DOHH2 (cell line): Measurements from ENCODE around the gene DBNDD1.

ENCODE experiments used
- H3F3A ChIP-seq: fragments of 200-600 bp; sonication (generic), shearing (Covaris generic); 2 replicates; pipeline ENCODE4 v1.6.0; 2016; ENCODE audit warnings: antibody characterized with exemption, mild to moderate bottlenecking; ENCODE audit not compliant: control insufficient read depth, insufficient read depth
- H3K27ac ChIP-seq: fragments of 200-600 bp; sonication (generic); 2 replicates; pipeline ENCODE4 v1.5.1; 2014; ENCODE audit warnings: low read depth, mild to moderate bottlenecking, low read length, moderate library complexity
- H3K27me3 ChIP-seq: fragments of 200-600 bp; sonication (generic); 2 replicates; pipeline ENCODE4 v1.6.1; 2014; ENCODE audit warnings: mild to moderate bottlenecking, low read length, mixed read lengths; ENCODE audit not compliant: control insufficient read depth
- H3K36me3 ChIP-seq: fragments of 200-600 bp; sonication (generic); 2 replicates; pipeline ENCODE4 v1.6.1; 2014; ENCODE audit warnings: mild to moderate bottlenecking, low read length, moderate library complexity, mixed read lengths; ENCODE audit not compliant: control insufficient read depth
- H3K4me1 ChIP-seq: fragments of 200-600 bp; sonication (generic); 2 replicates; pipeline ENCODE4 v1.6.1; 2014; ENCODE audit warnings: mild to moderate bottlenecking, low read length, mixed read lengths; ENCODE audit not compliant: control insufficient read depth
- H3K4me2 ChIP-seq: fragments of 200-600 bp; sonication (generic); 2 replicates; pipeline ENCODE4 v1.6.0; 2014; ENCODE audit warnings: mild to moderate bottlenecking, low read length, moderate library complexity
- H3K4me3 ChIP-seq: fragments of 200-600 bp; sonication (generic); 2 replicates; pipeline ENCODE4 v1.5.1; 2014; ENCODE audit warnings: mild to moderate bottlenecking, low read length, mixed read lengths
- H3K79me2 ChIP-seq: fragments of 200-600 bp; sonication (generic); 2 replicates; pipeline ENCODE4 v1.6.1; 2014; ENCODE audit warnings: mild to moderate bottlenecking, low read length, mixed read lengths; ENCODE audit not compliant: control insufficient read depth
- H3K9me2 ChIP-seq: fragments of 200-600 bp; sonication (generic); replicated peaks from 2 replicates; pipeline ENCODE4 v1.6.1; 2014; ENCODE audit warnings: mild to moderate bottlenecking, low read length, mixed read lengths; ENCODE audit not compliant: control insufficient read depth
- H3K9me3 ChIP-seq: fragments of 200-600 bp; sonication (generic); 2 replicates; pipeline ENCODE4 v1.6.1; 2014; ENCODE audit warnings: antibody characterized with exemption, low read length, mixed read lengths; ENCODE audit not compliant: control insufficient read depth, insufficient read depth
- H4K20me1 ChIP-seq: fragments of 200-600 bp; sonication (generic); 2 replicates; pipeline ENCODE4 v1.6.0; 2014; ENCODE audit warnings: low read depth, mild to moderate bottlenecking, antibody characterized with exemption, low read length, moderate library complexity; ENCODE audit not compliant: control insufficient read depth, insufficient read depth
- CTCF ChIP-seq: fragments of 200-600 bp; sonication (generic); IDR thresholded peaks from one replicate; pipeline ENCODE4 v1.5.1; 2014; ENCODE audit warnings: antibody characterized with exemption, mild to moderate bottlenecking, low read depth, low read length; ENCODE audit not compliant: poor library complexity, severe bottlenecking
- EZH2phosphoT487 ChIP-seq: fragments of 200-600 bp; sonication (generic); IDR thresholded peaks from 2 replicates; pipeline ENCODE4 v1.6.1; 2017; ENCODE audit warnings: borderline replicate concordance, mild to moderate bottlenecking, antibody characterized with exemption, low read length, moderate library complexity, mixed read lengths

The DBNDD1 gene

DNA sequence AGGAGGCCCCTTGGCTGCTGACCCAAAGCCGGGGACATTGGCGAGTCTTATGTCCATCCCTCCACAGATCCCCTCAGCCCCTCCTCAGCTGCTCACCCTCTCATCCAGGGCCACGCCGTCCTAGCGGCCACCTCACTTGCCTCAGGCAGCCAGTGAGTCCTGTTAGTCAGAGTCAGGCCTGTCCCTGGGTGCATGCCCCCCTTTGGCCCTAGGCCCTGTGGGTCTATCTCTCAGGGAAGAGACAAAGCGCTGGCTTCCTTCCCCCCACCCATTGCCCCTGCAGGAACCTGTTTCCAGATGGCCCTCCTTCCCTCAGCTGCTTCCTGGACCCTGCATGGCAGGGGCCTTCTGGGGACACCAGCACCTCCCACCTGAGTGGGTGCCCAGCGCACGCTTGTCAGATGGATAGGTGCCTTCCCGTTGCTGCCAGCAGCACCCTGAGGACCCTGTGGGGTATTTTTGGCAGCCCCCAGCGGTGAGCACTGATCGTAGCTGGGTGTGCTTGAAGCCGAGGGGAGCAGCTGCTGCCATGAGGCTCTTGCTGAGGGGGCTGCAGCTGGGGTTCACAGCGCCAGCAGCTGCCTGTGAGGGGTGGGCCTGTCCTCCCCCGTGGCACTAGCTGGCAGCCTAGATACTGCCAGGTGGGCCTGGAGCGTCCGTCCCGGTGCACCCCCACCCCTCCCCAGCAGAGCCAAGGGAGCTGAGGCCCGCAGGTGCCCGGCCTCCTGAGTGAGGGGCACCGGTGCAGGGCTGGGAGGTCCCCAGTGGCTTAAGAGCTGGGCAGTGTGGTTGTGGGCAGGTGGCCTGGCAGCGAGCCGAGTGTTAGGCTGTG, 8.4 kb downstream of the DBNDD1 start:
- H3K4me1 ChIP-seq, result peaks cover 66% of the 10 kb centered on the region
- H3K79me2 ChIP-seq, result no peaks in the 10 kb centered on the region
- H3K27me3 ChIP-seq, result peaks cover 46% of the 10 kb centered on the region
- peaks cover 16% of the 10 kb centered on the region for H3F3A ChIP-seq
- no peak overlapping the region for H3K27ac ChIP-seq
- peaks cover 22% of the 10 kb centered on the region for H4K20me1 ChIP-seq
- TF ChIP-seq CTCF (no peak), EZH2phosphoT487 (no peak)
- H3K4me2 ChIP-seq, result peak overlapping the region; percentile 1; the same call in 1 of the 2 replicates
- no peak overlapping the region for H3K4me3 ChIP-seq
- H3K9me2 ChIP-seq, result no peaks in the 10 kb centered on the region
- H3K9me3 ChIP-seq, result peaks cover 4% of the 10 kb centered on the region; the same call in 1 of the 2 replicates
- no peaks in the 10 kb centered on the region for H3K36me3 ChIP-seq

- peaks cover 22% of the 10 kb centered on the region for H3F3A ChIP-seq
- H3K79me2 ChIP-seq, result no peaks in the 10 kb centered on the region
- H3K27ac ChIP-seq, result peak overlapping the region; percentile 81
- peaks cover 43% of the 10 kb centered on the region for H3K27me3 ChIP-seq
- no peaks in the 10 kb centered on the region for H3K36me3 ChIP-seq
- peak overlapping the region; percentile 64 for H3K4me2 ChIP-seq
- H3K4me1 ChIP-seq, result peaks cover 66% of the 10 kb centered on the region
- peak overlapping the region; percentile 44 for H3K4me3 ChIP-seq
- H3K9me2 ChIP-seq, result no peaks in the 10 kb centered on the region
- H4K20me1 ChIP-seq, result peaks cover 27% of the 10 kb centered on the region
- TF ChIP-seq CTCF (no peak), EZH2phosphoT487 (no peak)
- H3K9me3 ChIP-seq, result peaks cover 4% of the 10 kb centered on the region; the same call in 1 of the 2 replicates
These were observed 9.9 kb downstream of the DBNDD1 start for GRCh38 chr16:90009172-90009899.

DNA sequence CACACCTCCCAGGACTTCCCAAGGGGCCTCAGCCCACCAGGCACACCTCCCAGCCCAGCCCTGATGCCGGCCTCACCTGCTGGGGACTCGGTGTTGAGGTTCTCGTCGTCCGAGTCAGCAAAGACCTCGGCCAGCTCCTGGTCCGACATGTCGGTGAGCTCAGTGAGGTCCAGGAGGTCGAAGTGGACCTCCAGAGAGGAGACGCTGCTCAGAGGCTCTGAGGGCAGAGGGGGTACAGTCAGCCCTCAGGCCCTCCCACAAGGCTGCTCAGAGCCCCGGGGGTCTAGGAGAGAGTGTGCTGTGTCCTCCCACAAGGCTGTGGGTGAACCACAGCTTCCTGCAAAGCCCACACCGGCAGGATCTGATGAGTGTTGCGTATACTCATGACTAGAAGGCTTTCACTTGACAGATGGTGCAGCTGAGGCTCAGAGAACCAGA, 10.5 kb downstream of the DBNDD1 start:
- Histone ChIP-seq H3F3A (peaks cover 22% of the 10 kb centered on the region), H3K4me3 (peak overlapping the region; percentile 44), H4K20me1 (peaks cover 27% of the 10 kb centered on the region), H3K36me3 (no peaks in the 10 kb centered on the region), H3K27me3 (peaks cover 42% of the 10 kb centered on the region), H3K27ac (peak overlapping the region; percentile 81), H3K9me3 (peaks cover 4% of the 10 kb centered on the region; the same call in 1 of the 2 replicates), H3K79me2 (no peaks in the 10 kb centered on the region), H3K4me2 (peak overlapping the region; percentile 64), H3K4me1 (peaks cover 65% of the 10 kb centered on the region), H3K9me2 (no peaks in the 10 kb centered on the region)
- no peak for TF ChIP-seq EZH2phosphoT487
